Lower leg skin (tissue), 3 donors: ENCODE measurements around the gene SMARCAD1.

ENCODE experiments used
- POLR2A ChIP-seq, 2 donors: fragments of 450-650 bp; IDR thresholded peaks; one replicate each; pipeline ENCODE4 v1.6.1; 2016 to 2017; ENCODE audit warnings: antibody characterized with exemption in 2 of 2, mild to moderate bottlenecking in 1 of 2, moderate library complexity in 1 of 2
- TF ChIP-seq, protein P1 (sequence below), 3 donors: fragments of 450-650 bp; IDR thresholded peaks; one replicate each; pipeline ENCODE4 v1.5.1; 2016; ENCODE audit warnings: antibody characterized with exemption in 3 of 3, mild to moderate bottlenecking in 3 of 3, moderate library complexity in 2 of 3

DNA sequence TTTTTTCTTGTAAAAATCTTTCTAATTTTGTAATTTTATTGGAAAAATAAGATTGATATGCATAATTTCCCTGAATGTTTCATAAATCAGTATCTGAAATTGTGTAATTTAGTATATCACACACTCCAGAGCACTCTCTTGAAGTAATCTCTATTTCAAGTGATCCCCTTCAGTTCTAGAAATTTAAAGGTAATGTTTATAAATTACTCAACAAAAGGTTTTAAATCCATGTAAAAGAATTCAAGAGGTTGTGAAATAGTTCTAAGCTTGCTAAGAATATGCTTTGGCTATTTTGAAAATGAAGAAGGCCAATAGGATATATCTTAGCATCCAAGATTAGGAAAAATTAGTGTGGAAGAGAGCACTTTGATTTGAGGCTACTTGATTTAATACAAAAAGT, 28.2 kb downstream of the SMARCAD1 start:
- TF ChIP-seq, protein P1, sequence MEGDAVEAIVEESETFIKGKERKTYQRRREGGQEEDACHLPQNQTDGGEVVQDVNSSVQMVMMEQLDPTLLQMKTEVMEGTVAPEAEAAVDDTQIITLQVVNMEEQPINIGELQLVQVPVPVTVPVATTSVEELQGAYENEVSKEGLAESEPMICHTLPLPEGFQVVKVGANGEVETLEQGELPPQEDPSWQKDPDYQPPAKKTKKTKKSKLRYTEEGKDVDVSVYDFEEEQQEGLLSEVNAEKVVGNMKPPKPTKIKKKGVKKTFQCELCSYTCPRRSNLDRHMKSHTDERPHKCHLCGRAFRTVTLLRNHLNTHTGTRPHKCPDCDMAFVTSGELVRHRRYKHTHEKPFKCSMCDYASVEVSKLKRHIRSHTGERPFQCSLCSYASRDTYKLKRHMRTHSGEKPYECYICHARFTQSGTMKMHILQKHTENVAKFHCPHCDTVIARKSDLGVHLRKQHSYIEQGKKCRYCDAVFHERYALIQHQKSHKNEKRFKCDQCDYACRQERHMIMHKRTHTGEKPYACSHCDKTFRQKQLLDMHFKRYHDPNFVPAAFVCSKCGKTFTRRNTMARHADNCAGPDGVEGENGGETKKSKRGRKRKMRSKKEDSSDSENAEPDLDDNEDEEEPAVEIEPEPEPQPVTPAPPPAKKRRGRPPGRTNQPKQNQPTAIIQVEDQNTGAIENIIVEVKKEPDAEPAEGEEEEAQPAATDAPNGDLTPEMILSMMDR (IDR thresholded peaks at IDR 0.05) = no peak
- no peak for TF ChIP-seq POLR2A (IDR thresholded peaks at IDR 0.05)
